CD4-positive, alpha-beta T cell (primary cell): ENCODE data around the gene DND1. TPM values are rescaled to one million over a fixed set of nuclear protein-coding genes. Genes with fewer than 3 reads are reported as not detected.

Experiments used
- ATAC-seq: fragments of 200-7000 bp; cut with Tn5 transposase; one replicate; pipeline ENCODE4 v1.10.0; 2022; ENCODE audit warnings: mild to moderate bottlenecking; ENCODE audit not compliant: poor library complexity
- CTCF ChIA-PET: fragments of 350-600 bp; sonication (Branson Sonifier 250); formaldehyde crosslinking; loops from one replicate; lab custom pipeline; 2021; ENCODE audit warnings: antibody characterized with exemption, inconsistent platforms; lab: Charles Lee
- POLR2A ChIA-PET: fragments of 350-600 bp; sonication (Branson Sonifier 250); formaldehyde crosslinking; loops from one replicate; lab custom pipeline; 2021; ENCODE audit warnings: antibody characterized with exemption, inconsistent platforms; lab: Charles Lee
- DNase-seq, 14 experiments: peaks; one replicate each; pipeline ENCODE4 v3.0.0-alpha.2; 2013 to 2020; ENCODE audit warnings: mixed read lengths in 2 of 14
- H3K27ac ChIP-seq, 2 donors: one replicate each; pipeline versions ENCODE4 v1.5.1 to v1.7.0; 2013; ENCODE audit warnings: low read length in 2 of 2, low read depth in 1 of 2, mild to moderate bottlenecking in 1 of 2
- H3K27me3 ChIP-seq, 2 experiments: 1 replicate in 1 of 2; 2 replicates in 1 of 2; pipeline versions ENCODE4 v1.6.1 to v1.7.0; 2013; ENCODE audit warnings: low read length in 2 of 2, control low read depth in 1 of 2, mild to moderate bottlenecking in 1 of 2, moderate library complexity in 1 of 2; ENCODE audit not compliant: insufficient read depth in 2 of 2, control insufficient read depth in 1 of 2
- H3K36me3 ChIP-seq: one replicate; pipeline ENCODE4 v1.6.1; 2013; ENCODE audit warnings: low read length, control low read depth; ENCODE audit not compliant: insufficient read depth
- H3K4me1 ChIP-seq: one replicate; pipeline ENCODE4 v1.6.1; 2013; ENCODE audit warnings: low read length, control low read depth; ENCODE audit not compliant: insufficient read depth
- H3K4me3 ChIP-seq: one replicate; pipeline ENCODE4 v1.5.1; 2013; ENCODE audit warnings: mild to moderate bottlenecking, low read length, moderate library complexity
- H3K9me3 ChIP-seq, 2 experiments: 1 replicate in 1 of 2; 2 replicates in 1 of 2; pipeline versions ENCODE4 v1.6.1 to v1.7.0; 2013; ENCODE audit warnings: low read length in 2 of 2, mild to moderate bottlenecking in 2 of 2, control low read depth in 1 of 2, moderate library complexity in 1 of 2; ENCODE audit not compliant: control insufficient read depth in 1 of 2, insufficient read depth in 1 of 2
- H3K27ac Mint-ChIP-seq: one replicate; pipeline ENCODE4 v1.8.0; 2020; ENCODE audit warnings: mixed read lengths
- H3K27me3 Mint-ChIP-seq: one replicate; pipeline ENCODE4 v1.8.0; 2021; ENCODE audit warnings: mixed read lengths
- H3K36me3 Mint-ChIP-seq: one replicate; pipeline ENCODE4 v1.8.0; 2021; ENCODE audit warnings: low read depth, mixed read lengths
- H3K4me1 Mint-ChIP-seq: one replicate; pipeline ENCODE4 v1.8.0; 2021; ENCODE audit warnings: low read depth, mixed read lengths
- H3K4me3 Mint-ChIP-seq: one replicate; pipeline ENCODE4 v1.8.0; 2020; ENCODE audit warnings: mild to moderate bottlenecking, mixed read lengths
- H3K9me3 Mint-ChIP-seq: one replicate; pipeline ENCODE4 v1.8.0; 2020; ENCODE audit warnings: mixed read lengths
- CTCF ChIP-seq: fragments of 200-600 bp; IDR thresholded peaks from one replicate; pipeline ENCODE4 v1.8.0; 2022; ENCODE audit warnings: antibody characterized with exemption, mild to moderate bottlenecking
- intact Hi-C, 2 experiments: fragments of 100-400 bp; cut with DNase I in 1 of 2; cut with micrococcal nuclease in 1 of 2; formaldehyde crosslinking; loops; one replicate each; pipeline versions ENCODE4 v1.15.1 to v1.9.0; 2023 to 2025; cut with DNase I, micrococcal nuclease
- total RNA-seq, 174 experiments: library from RNA in 2 of 174; stranded (reverse) in 2 of 174; gene quantifications; one replicate each; pipeline ENCODE4 v1.2.3 and lab custom pipeline; 2021 to 2026

DND1 gene
- total RNA-seq, 2 experiments from 2014 or later, result 1.9 to 2.1 TPM

- Histone ChIP-seq H3K4me1 (peaks cover 9% of the 10 kb centered on the region), H3K27ac (no peak overlapping the region), H3K36me3 (peaks cover 42% of the 10 kb centered on the region), H3K27me3 (no peaks in the 10 kb centered on the region), H3K9me3 (no peaks in the 10 kb centered on the region), H3K4me3 (no peak overlapping the region)
- Mint-ChIP-seq H3K27me3 (peaks cover 8% of the 10 kb centered on the region), H3K4me1 (peaks cover 23% of the 10 kb centered on the region), H3K4me3 (peak overlapping the region; percentile 22), H3K36me3 (peaks cover 66% of the 10 kb centered on the region), H3K9me3 (no peaks in the 10 kb centered on the region), H3K27ac (peak overlapping the region; percentile 43)
- ATAC-seq (no peak), DNase-seq (no peak)
- TF ChIP-seq CTCF, result no peak
- POLR2A ChIA-PET, result interaction anchor here (1.0 to 1.7 kb wide), 3 partner anchors 11 to 306 kb away, joined by 3 to 5 read pairs (median 3); partner anchors contain the start of genes ANKHD1, IK and NDUFA2
- CTCF ChIA-PET, result no interaction called here
- intact Hi-C loops, result no loop called here
These were observed 34.4 kb upstream of the DND1 start for GRCh38 chr5:140707812-140708211.

DNA sequence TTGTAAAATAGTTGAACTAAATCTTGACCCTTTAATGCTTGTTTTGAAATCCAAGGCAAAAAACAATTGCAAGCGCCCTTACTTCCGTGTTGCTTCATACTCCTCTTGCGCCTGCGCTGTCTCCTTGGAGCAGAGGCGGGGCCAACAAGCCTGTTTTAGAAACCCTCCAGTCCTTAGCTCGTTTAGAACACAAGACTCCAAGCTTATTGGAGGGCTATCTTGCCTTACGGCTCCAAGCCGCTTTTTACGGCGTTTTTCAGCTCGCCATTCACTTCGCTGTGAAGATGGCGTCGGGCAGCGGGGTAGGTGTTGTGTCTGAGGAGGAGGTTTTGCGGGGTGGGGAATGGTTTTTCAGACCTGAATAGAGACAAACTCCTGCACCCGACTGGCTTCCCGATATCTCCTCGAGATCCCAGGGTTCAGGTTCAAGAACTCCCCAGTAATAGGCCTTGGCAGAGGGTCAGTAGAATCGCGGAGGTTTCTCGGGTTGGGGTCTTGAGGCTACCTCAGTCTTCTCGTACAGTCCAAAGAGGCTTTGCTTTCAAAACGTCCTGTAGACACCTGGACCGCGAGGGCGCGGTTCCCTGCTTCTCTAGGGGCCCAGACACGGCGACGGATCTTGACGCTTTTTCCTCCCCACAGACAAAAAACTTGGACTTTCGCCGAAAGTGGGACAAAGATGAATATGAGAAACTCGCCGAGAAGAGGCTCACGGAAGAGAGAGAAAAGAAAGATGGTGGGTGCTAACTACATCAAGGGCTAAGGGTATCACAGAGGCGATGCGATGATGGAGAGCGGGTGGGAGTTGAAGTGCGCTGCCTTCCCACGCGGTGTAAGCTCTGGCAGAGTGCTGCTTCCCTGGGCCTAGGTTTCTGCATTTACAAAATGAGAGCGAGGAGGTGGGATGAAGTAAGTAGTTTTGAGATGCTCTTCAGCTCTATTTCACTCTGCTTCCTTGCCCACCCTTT lies 27.1 kb upstream of the DND1 start, which contains the start of gene ZMAT2:
Gene ZMAT2 (plus strand): TSS at position 271 of the 968 bp plus-strand sequence. CDS start 14 bp downstream, at position 285.
- Mint-ChIP-seq H3K27ac (peak within 1 kb of the TSS; percentile 85), H3K36me3 (peaks cover 94% of the 10 kb centered on the region), H3K9me3 (no peaks in the 10 kb centered on the region), H3K4me1 (peaks cover 31% of the 10 kb centered on the region), H3K4me3 (peak within 1 kb of the TSS; percentile 96), H3K27me3 (no peaks in the 10 kb centered on the region)
- TF ChIP-seq CTCF, result no peak
- Histone ChIP-seq H3K27ac (peak within 1 kb of the TSS; percentile 64 to 90), H3K4me1 (peaks cover 13% of the 10 kb centered on the region), H3K27me3 (no peaks in the 10 kb centered on the region), H3K36me3 (peaks cover 77% of the 10 kb centered on the region), H3K4me3 (peak within 1 kb of the TSS; percentile 96), H3K9me3 (no peaks in the 10 kb centered on the region)
- DNase-seq (peak; percentile 84 to 98 (median 90)), ATAC-seq (peak; percentile 98)
- POLR2A ChIA-PET, result interaction anchor here (0.6 to 3.7 kb wide), 13 partner anchors 9 to 620 kb away, joined by 3 to 72 read pairs (median 5); partner anchors contain the start of genes ANKHD1, EIF4EBP3, HARS1 and HARS2
- CTCF ChIA-PET, result interaction anchor here (0.8 to 0.9 kb wide), 3 partner anchors 10 to 327 kb away, joined by 3 read pairs; no protein-coding TSS in a partner anchor
- intact Hi-C loops, result loop anchor here (1.0 to 5.0 kb wide), 6 partner anchors 9 to 523 kb away; partner anchors contain the start of genes ANKHD1 (in 1 of the 2), CYSTM1 (in 1 of the 2), HARS1 (in 1 of the 2) and HARS2 (in 1 of the 2)

DNA sequence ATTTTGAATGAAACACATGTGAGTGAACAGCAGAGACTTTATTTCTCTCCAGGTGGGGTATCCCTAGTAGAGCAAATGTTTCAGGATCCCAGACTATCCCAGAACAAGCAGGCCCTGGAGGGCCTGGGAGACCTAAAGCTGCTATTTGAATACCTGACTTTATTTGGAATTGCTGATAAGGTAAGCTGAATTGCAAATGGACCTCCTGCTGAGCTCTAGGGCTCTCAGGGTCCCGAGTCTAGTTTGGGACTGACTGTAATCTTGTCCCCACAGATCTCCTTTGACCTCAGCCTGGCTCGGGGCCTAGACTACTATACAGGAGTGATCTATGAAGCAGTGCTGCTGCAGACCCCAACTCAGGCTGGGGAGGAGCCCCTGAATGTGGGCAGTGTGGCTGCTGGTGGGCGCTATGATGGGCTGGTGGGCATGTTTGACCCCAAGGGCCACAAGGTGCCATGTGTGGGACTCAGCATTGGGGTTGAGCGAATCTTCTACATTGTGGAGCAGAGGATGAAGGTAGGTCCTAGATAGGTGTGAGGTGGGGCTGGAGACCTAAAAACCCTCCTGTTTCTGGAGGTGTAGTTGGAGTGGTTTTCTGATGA lies 23.6 kb upstream of the DND1 start:
- H3K4me1 Mint-ChIP-seq, result peaks cover 33% of the 10 kb centered on the region

More for the DNA sequence above, 23.6 kb upstream of the DND1 start:
- no peak overlapping the region for H3K4me3 ChIP-seq
- CTCF ChIA-PET, result interaction anchor here (0.6 kb wide), 1 partner anchor 52 kb away, joined by 3 read pairs; no protein-coding TSS in a partner anchor
- no peak overlapping the region for H3K4me3 Mint-ChIP-seq
- H3K27me3 ChIP-seq, result no peaks in the 10 kb centered on the region
- TF ChIP-seq CTCF, result no peak
- intact Hi-C loops, result loop anchor here in 1 of 2 experiments (5.0 kb wide), 1 partner anchor 130 kb away; no protein-coding TSS in a partner anchor
- H3K27ac Mint-ChIP-seq, result no peak overlapping the region
- DNase-seq (no peak), ATAC-seq (no peak)
- H3K27me3 Mint-ChIP-seq, result no peaks in the 10 kb centered on the region
- H3K36me3 ChIP-seq, result peaks cover 64% of the 10 kb centered on the region
- peaks cover 87% of the 10 kb centered on the region for H3K36me3 Mint-ChIP-seq
- H3K4me1 ChIP-seq, result peaks cover 22% of the 10 kb centered on the region
- no peaks in the 10 kb centered on the region for H3K9me3 Mint-ChIP-seq
- H3K9me3 ChIP-seq, result no peaks in the 10 kb centered on the region
- POLR2A ChIA-PET, result interaction anchor here (1.4 to 1.9 kb wide), 3 partner anchors 11 to 49 kb away, joined by 4 to 7 read pairs (median 5); partner anchors contain the start of gene IK
- H3K27ac ChIP-seq, result no peak overlapping the region
